CD4-positive, alpha-beta T cell treated with Interleukin-4 for 1 hour (primary cell): ENCODE data around the gene CRYBA2.

Experiments used
- DNase-seq, 2 donors: peaks; one replicate each; pipeline ENCODE4 v3.0.0-alpha.2; 2020 to 2022

Gene CRYBA2

GRCh38 chr2:219022616-219023015, 29.4 kb upstream of the CRYBA2 start:
- DNase-seq = no peak

- no peak for DNase-seq
These were observed 28.8 kb upstream of the CRYBA2 start for GRCh38 chr2:219022041-219022440.

DNA sequence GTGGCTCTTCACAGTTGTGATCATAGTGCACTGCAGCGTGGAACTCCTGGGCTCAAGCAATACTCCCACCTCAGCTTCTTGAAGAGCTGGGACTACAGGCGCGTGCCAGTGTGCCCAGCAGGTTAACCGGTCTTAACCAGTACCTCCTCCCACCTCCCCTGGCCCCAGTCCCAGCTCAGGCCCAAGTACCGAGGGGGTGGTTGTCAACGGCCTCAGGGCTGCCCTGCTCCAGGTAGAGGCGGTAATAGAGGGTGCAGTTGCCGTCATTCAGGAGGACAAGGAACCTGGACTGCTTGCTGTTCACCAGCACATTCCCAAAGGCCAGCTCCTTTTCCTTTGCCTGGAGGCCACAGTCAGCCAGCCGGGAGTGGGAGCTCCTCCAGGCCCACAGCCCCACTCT, 28.4 kb upstream of the CRYBA2 start:
- DNase-seq = no peak

- DNase-seq = no peak
These were observed 27.6 kb upstream of the CRYBA2 start for GRCh38 chr2:219020604-219021365.

DNA sequence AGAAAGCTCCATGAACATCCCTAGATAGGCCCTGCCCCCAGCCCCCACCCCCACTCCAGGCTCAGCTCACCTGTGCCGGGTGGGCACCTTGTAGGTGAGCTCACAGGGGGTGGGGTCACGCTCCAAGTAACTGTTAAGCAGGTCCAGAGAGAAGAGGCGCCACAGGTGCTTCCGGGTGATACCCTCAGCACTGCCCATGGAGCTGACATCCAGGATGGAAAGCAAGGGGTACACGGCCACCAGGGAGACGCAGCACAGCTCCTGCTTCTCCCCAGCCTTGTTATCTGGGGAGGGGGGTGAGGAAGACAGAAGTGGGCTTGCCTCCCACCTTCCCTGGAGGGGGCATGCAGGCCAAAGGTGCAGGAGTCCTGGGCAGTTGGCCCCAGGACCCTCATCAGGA, 26.2 kb upstream of the CRYBA2 start:
- DNase-seq = no peak

- no peak for DNase-seq
These were observed 25.5 kb upstream of the CRYBA2 start for GRCh38 chr2:219018726-219019125.

DNA sequence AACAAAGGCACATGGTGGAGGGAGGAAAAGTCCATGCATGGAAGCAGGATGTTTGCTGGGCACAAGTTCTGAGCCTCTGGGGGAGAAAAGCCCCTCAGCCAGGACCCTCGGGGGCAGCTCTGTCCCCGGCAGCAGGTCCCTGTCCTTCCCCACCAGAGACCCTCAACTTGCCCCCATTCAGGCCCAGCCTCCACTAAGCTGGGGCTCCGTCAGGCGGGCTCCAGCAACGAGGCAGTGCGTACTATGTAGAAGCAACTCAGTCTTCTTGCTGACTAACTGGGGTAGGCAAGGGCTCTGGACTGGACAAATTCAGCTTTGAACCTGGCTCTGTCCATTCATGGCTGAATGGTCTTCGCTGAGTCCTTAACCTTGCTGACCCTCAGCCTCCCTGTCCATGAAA, 25.1 kb upstream of the CRYBA2 start:
- no peak for DNase-seq

DNA sequence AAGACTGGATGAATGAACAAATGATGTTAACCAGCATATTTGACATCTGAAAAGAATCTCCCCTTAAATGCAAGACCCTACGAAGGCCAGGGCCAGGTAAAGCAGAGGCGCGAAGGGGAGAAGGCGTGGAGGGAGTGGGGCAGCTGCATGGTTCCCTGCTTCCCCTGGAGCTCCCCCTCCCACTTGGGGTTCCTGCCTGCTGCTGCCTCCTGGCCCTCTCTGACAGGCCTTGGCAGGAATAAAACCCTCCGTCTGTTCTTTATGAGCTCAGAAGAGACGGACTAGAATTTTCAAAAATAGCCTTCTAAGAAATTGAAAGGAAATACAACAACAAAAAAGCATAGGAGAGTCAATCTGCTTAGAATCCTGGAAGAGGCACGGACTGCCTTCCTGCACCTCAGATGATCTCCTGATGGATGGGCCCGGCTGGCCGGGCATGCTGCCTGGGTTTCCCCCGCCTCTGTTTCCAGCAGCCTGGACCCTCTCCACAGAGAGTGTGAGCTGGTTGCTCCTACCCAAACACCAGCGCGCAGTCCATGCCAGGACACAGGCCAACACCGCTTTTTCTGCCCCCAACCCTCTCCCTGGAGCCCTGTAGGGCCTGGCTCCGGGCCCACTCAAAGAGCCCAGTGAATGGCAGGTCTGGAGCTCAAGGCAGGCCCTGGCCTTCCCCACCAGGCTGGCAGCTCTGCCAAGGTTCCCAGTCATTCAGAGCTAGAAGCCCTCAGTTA, 24.1 kb upstream of the CRYBA2 start:
- DNase-seq = no peak

GRCh38 chr2:219016721-219017120, 23.5 kb upstream of the CRYBA2 start:
- DNase-seq = no peak

DNA sequence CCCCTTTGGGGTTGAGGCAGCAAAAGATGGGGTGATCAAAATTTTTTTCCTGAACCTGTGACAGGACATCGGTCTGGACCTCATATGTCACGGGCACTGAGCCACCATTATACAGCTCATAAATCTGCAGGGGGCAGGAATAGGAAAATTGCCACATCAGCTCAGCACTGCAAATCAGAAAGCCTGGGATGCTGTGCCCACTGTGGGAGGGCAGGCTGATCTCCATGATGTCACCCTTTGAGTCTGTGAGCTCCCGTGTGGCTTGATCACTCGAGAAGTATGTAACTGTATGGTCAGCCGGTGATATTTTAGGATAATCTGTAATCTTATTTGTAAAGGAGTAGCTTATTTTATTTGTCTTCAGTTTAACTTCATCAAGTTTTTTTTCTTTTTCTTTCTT, 17.7 kb upstream of the CRYBA2 start:
- DNase-seq = no peak

- DNase-seq = peak in 1 of 2 donors; percentile 15
These were observed 17.0 kb upstream of the CRYBA2 start for GRCh38 chr2:219010162-219010756.

- no peak for DNase-seq
These were observed 16.1 kb upstream of the CRYBA2 start for GRCh38 chr2:219009294-219009693.

GRCh38 chr2:219003979-219004378, 10.8 kb upstream of the CRYBA2 start:
- no peak for DNase-seq

GRCh38 chr2:219003267-219003634, 10.0 kb upstream of the CRYBA2 start:
- no peak for DNase-seq

DNA sequence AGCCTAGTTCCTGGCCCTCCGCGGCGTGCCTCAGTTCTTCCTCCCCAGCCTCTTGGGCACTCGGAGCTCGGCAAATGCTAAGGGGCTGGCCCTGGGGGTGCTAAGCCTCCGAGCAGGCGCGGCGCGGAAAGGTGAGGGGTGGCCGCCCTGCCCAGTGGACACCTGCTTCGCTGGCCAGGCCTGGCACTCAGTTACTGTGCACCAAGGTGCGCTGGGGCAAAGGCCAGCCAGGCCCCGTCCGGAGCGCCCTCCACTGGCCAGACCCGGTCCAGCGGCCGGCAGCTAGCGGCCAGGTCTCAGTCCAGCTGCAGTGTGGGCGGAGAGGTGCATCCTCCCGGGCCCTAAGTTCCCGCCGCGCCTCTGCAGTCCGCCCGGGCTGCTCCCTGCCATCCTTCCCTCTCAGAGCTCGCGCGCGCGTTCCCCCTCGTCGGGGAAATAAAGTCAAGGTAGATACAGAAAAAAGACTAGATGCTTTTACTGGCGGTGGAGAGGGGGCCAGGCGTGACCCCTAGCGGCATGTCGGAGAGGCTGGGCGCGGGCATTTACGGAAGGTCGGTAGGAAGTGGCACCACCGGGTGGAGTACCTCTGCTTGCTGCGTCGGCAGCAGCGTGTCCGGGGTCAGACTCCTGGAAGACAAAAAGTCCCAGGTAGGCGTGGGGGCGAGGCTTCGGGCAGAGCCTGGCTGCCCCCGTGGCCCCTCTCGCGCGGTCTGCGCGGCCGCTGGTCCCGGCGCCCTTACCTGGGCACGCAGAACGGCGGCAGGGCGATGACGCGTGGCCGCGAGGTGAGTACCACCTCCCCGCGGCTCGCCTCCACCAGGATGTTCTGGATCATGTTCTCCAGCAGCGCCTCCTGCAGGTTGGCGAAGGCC, 9.4 kb upstream of the CRYBA2 start:
- peak; percentile 19 to 32 for DNase-seq

- DNase-seq = no peak
These were observed 8.6 kb upstream of the CRYBA2 start for GRCh38 chr2:219001577-219002394.

DNA sequence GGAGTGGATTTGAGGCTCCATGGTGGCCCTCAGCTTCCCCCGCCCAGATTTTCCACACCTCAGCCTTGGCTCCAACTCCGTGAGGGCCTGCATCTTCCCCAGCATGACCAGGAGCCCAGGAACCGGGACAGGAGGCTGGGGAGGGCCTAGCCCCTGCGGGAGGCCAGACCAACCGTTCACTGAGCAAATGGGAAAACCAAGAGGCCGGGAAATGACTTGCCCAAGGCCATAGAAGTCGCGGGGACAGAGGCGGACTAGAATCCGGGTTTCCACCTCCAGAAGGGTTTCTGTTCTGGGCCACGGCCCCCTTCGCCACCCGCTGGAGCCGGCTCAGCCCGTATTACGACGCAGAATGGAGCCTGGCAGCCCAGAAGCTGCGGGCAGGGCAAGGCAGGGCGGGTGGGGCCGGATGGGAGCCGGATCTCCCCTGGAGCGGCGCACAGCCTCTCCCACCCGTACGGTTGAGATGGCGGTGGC, 7.9 kb upstream of the CRYBA2 start:
- no peak for DNase-seq

DNA sequence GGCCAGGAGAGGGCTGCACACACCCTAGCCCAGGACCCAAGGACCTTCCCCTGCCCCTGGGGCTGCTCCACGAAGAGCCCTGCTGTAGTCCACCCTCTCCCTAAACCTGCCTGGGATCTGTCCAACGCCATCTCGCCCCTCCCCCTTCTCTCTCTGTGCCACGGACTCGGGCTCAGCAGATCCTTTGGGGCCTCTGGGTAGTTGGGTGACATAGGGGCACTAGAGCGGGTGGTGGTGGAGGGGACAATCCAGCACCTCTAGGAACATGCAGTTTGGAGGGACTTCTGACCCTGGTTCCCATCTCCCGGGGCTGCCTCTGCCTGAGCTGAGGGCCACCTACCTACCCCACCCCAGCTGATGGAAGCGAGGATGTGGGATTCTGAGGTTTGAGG, 7.3 kb upstream of the CRYBA2 start:
- no peak for DNase-seq

- DNase-seq = no peak
These were observed 6.8 kb upstream of the CRYBA2 start for GRCh38 chr2:218999881-219000568.

- DNase-seq = no peak
These were observed 6.0 kb upstream of the CRYBA2 start for GRCh38 chr2:218999021-218999880.
